CD4-positive, alpha-beta T cell treated with Interleukin-17A for 4 hours (primary cell): Measurements from ENCODE around the gene DNAJB12.

Experiments
- DNase-seq: peaks from one replicate; pipeline ENCODE4 v3.0.0-alpha.2; 2020; ENCODE audit warnings: mixed read lengths

DNAJB12 gene

GRCh38 chr10:72285972-72286521, 68.7 kb downstream of the DNAJB12 start:
- DNase-seq = no peak

- no peak for DNase-seq
Measured at GRCh38 chr10:72283131-72283530, 71.6 kb downstream of the DNAJB12 start.
